CD4-positive, CD25-positive, alpha-beta regulatory T cell (primary cell): ENCODE results near the gene DLGAP4. TPM values are rescaled to one million over a fixed set of nuclear protein-coding genes. Genes with fewer than 3 reads are reported as not detected.

Source experiments
- ATAC-seq, 2 donors: fragments of 150-1000 bp; cut with Tn5 transposase; one replicate each; pipeline ENCODE4 v1.10.0; 2021; ENCODE audit warnings: low read depth in 2 of 2, moderate number of reproducible peaks in 2 of 2, moderate library complexity in 1 of 2
- DNase-seq, 3 donors: peaks; one replicate each; pipeline versions ENCODE4 v3.0.0 to v3.0.0-alpha.2; 2012 to 2022; ENCODE audit warnings: mixed read lengths in 1 of 3
- H3K27ac ChIP-seq: one replicate; pipeline ENCODE4 v1.7.0; 2013; ENCODE audit warnings: mild to moderate bottlenecking, low read length; ENCODE audit not compliant: insufficient read depth, poor library complexity, severe bottlenecking
- H3K27me3 ChIP-seq: one replicate; pipeline ENCODE4 v1.7.0; 2013; ENCODE audit warnings: low read length; ENCODE audit not compliant: control insufficient read depth, insufficient read depth
- H3K36me3 ChIP-seq: one replicate; pipeline ENCODE4 v1.7.0; 2013; ENCODE audit warnings: mild to moderate bottlenecking, low read length, moderate library complexity; ENCODE audit not compliant: control insufficient read depth, insufficient read depth
- H3K4me1 ChIP-seq: 2 replicates; pipeline ENCODE4 v1.7.0; 2013; ENCODE audit warnings: mild to moderate bottlenecking, low read length; ENCODE audit not compliant: insufficient read depth, control insufficient read depth, poor library complexity, severe bottlenecking
- H3K4me3 ChIP-seq: one replicate; pipeline ENCODE4 v1.7.0; 2013; ENCODE audit warnings: low read depth, mild to moderate bottlenecking, low read length, moderate library complexity
- H3K9me3 ChIP-seq, 2 experiments: 1 replicate in 1 of 2; 2 replicates in 1 of 2; pipeline ENCODE4 v1.7.0; 2013; ENCODE audit warnings: low read length in 2 of 2, mild to moderate bottlenecking in 1 of 2, moderate library complexity in 1 of 2; ENCODE audit not compliant: control insufficient read depth in 2 of 2
- H3K27ac Mint-ChIP-seq, 3 donors: one replicate each; pipeline ENCODE4 v1.8.0; 2020 to 2022; ENCODE audit warnings: mild to moderate bottlenecking in 3 of 3, mixed read lengths in 3 of 3, moderate library complexity in 2 of 3
- H3K27me3 Mint-ChIP-seq: one replicate; pipeline ENCODE4 v1.8.0; 2022; ENCODE audit warnings: mild to moderate bottlenecking, mixed read lengths
- H3K36me3 Mint-ChIP-seq: one replicate; pipeline ENCODE4 v1.8.0; 2020; ENCODE audit warnings: mixed read lengths
- H3K4me1 Mint-ChIP-seq, 4 donors: one replicate each; pipeline ENCODE4 v1.8.0; 2020 to 2022; ENCODE audit warnings: mixed read lengths in 4 of 4, mild to moderate bottlenecking in 1 of 4
- H3K4me3 Mint-ChIP-seq, 4 donors: one replicate each; pipeline ENCODE4 v1.8.0; 2020 to 2022; ENCODE audit warnings: mild to moderate bottlenecking in 4 of 4, mixed read lengths in 4 of 4, moderate library complexity in 3 of 4
- H3K9me3 Mint-ChIP-seq, 7 donors: one replicate each; pipeline ENCODE4 v1.8.0; 2020 to 2022; ENCODE audit warnings: mixed read lengths in 7 of 7, mild to moderate bottlenecking in 3 of 7, moderate library complexity in 2 of 7
- polyA plus RNA-seq, 4 donors: library from polyadenylated mRNA; unstranded; fragments of 300-500 nt; fragmentation: Illumina TruSeq; gene quantifications; one replicate each; pipeline ENCODE4 v1.2.3, GENCODE V29; 2021
- total RNA-seq: library from RNA; stranded (reverse); gene quantifications from one replicate; pipeline ENCODE4 v1.2.3, GENCODE V29; 2022

The DLGAP4 gene
- total and polyA plus RNA-seq, 5 donors from 2014 or later = 10.8 to 43.5 (median 14.7) TPM

- Mint-ChIP-seq H3K27ac (no peak overlapping the region), H3K27me3 (no peaks in the 10 kb centered on the region), H3K4me1 (no peaks in the 10 kb centered on the region), H3K9me3 (peaks cover 0 to 3% (median 0%) of the 10 kb centered on the region in 7 donors), H3K4me3 (no peak overlapping the region), H3K36me3 (no peaks in the 10 kb centered on the region)
- no peaks in the 10 kb centered on the region for H3K9me3 ChIP-seq
- no peak overlapping the region for H3K4me3 ChIP-seq
- DNase-seq (no peak), ATAC-seq (no peak)
- no peaks in the 10 kb centered on the region for H3K4me1 ChIP-seq
- H3K36me3 ChIP-seq = no peaks in the 10 kb centered on the region
- no peaks in the 10 kb centered on the region for H3K27me3 ChIP-seq
- no peak overlapping the region for H3K27ac ChIP-seq
Observed at GRCh38 chr20:36266189-36266588, 40.0 kb upstream of the DLGAP4 start.

DNA sequence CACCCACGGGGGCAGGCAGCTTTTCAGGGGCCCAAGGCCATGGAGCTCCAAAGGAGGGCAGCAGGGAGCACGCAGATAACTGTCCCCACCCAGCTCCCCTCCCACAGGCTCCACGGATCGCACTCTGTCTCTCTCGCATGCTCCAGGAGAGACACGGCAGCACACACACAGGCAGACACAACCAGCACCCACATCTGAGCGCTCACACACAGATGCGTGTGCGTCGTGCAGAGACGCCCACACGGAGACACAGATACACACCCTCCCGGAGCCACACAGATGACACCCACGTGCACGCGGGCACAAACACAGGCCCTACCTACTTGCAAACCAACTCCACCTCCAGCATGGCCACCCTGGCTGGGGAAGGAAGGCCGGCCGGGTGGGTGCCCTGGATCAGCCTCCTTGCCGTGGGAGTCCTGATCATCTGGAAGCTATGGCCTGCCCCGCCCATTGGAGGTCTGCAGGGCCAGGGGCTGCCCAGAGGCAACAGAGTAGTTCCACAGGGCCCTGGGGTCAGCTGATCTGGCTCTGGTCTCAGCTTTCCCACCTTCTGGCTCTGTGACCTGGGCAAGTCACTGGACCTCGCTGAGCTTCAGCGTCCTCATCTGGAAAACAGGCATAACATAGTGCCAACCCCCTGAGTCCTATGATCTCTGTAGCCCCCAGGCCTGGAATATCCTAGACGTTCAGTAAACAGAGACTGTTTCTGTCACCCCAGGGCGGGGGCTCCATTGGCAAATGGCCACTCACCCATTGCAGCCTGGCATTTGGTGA, 38.3 kb upstream of the DLGAP4 start:
- Mint-ChIP-seq H3K4me3 (no peak overlapping the region), H3K9me3 (peaks cover 0 to 3% (median 0%) of the 10 kb centered on the region in 7 donors), H3K27ac (no peak overlapping the region), H3K4me1 (no peaks in the 10 kb centered on the region), H3K27me3 (peaks cover 6% of the 10 kb centered on the region), H3K36me3 (no peaks in the 10 kb centered on the region)
- Histone ChIP-seq H3K27me3 (no peaks in the 10 kb centered on the region), H3K4me1 (no peaks in the 10 kb centered on the region), H3K4me3 (no peak overlapping the region), H3K36me3 (no peaks in the 10 kb centered on the region), H3K27ac (no peak overlapping the region), H3K9me3 (no peaks in the 10 kb centered on the region)
- ATAC-seq (no peak), DNase-seq (no peak)

GRCh38 chr20:36268440-36269342, 37.4 kb upstream of the DLGAP4 start:
- peaks cover 0 to 3% (median 0%) of the 10 kb centered on the region in 7 donors for H3K9me3 Mint-ChIP-seq

GRCh38 chr20:36269507-36269906, 36.6 kb upstream of the DLGAP4 start:
- Mint-ChIP-seq H3K9me3 (no peaks in the 10 kb centered on the region), H3K4me1 (no peaks in the 10 kb centered on the region), H3K36me3 (no peaks in the 10 kb centered on the region), H3K27ac (no peak overlapping the region), H3K4me3 (no peak overlapping the region), H3K27me3 (peaks cover 8% of the 10 kb centered on the region)
- Histone ChIP-seq H3K36me3 (no peaks in the 10 kb centered on the region), H3K4me1 (no peaks in the 10 kb centered on the region), H3K27ac (no peak overlapping the region), H3K4me3 (no peak overlapping the region), H3K9me3 (no peaks in the 10 kb centered on the region), H3K27me3 (no peaks in the 10 kb centered on the region)
- DNase-seq (no peak), ATAC-seq (no peak)

More at GRCh38 chr20:36268440-36269342, 37.4 kb upstream of the DLGAP4 start:
- no peaks in the 10 kb centered on the region for H3K4me1 Mint-ChIP-seq
- H3K36me3 ChIP-seq = no peaks in the 10 kb centered on the region
- H3K4me3 Mint-ChIP-seq = no peak overlapping the region
- H3K27me3 ChIP-seq = no peaks in the 10 kb centered on the region
- H3K27me3 Mint-ChIP-seq = peaks cover 8% of the 10 kb centered on the region
- H3K27ac ChIP-seq = no peak overlapping the region
- H3K4me1 ChIP-seq = no peaks in the 10 kb centered on the region
- H3K4me3 ChIP-seq = no peak overlapping the region
- H3K36me3 Mint-ChIP-seq = no peaks in the 10 kb centered on the region
- no peak overlapping the region for H3K27ac Mint-ChIP-seq
- DNase-seq (no peak), ATAC-seq (no peak)
- H3K9me3 ChIP-seq = no peaks in the 10 kb centered on the region

- Mint-ChIP-seq H3K27ac (no peak overlapping the region), H3K36me3 (no peaks in the 10 kb centered on the region), H3K9me3 (peaks cover 0 to 2% (median 0%) of the 10 kb centered on the region in 7 donors), H3K4me3 (no peak overlapping the region), H3K27me3 (peaks cover 8% of the 10 kb centered on the region), H3K4me1 (no peaks in the 10 kb centered on the region)
- no peaks in the 10 kb centered on the region for H3K9me3 ChIP-seq
- no peaks in the 10 kb centered on the region for H3K4me1 ChIP-seq
- H3K27me3 ChIP-seq = no peaks in the 10 kb centered on the region
- no peak overlapping the region for H3K4me3 ChIP-seq
- no peak for DNase-seq
- H3K27ac ChIP-seq = no peak overlapping the region
- no peaks in the 10 kb centered on the region for H3K36me3 ChIP-seq
- no peak for ATAC-seq
Observed at GRCh38 chr20:36270744-36271638, 35.1 kb upstream of the DLGAP4 start.

- Histone ChIP-seq H3K4me3 (no peak overlapping the region), H3K27ac (no peak overlapping the region), H3K36me3 (no peaks in the 10 kb centered on the region), H3K4me1 (no peaks in the 10 kb centered on the region), H3K27me3 (no peaks in the 10 kb centered on the region), H3K9me3 (no peaks in the 10 kb centered on the region)
- Mint-ChIP-seq H3K4me1 (no peaks in the 10 kb centered on the region), H3K27me3 (peaks cover 12% of the 10 kb centered on the region), H3K9me3 (peaks cover 0 to 2% (median 0%) of the 10 kb centered on the region in 7 donors), H3K27ac (no peak overlapping the region), H3K36me3 (no peaks in the 10 kb centered on the region), H3K4me3 (no peak overlapping the region)
- no peak for DNase-seq
- no peak for ATAC-seq
Observed at GRCh38 chr20:36271639-36272546, 34.2 kb upstream of the DLGAP4 start.
